HG03039 (cell line): ENCODE measurements around the gene PRPF6.
"Not testable (repeated sequence)": the region's sequence is repeated elsewhere in the genome, so short reads cannot be mapped to it uniquely, and the experiment has no call there.

ENCODE experiments used
- ATAC-seq: cut with Tn5 transposase; IDR thresholded peaks from one replicate; pipeline ENCODE4 v1.9.1; 2021; ENCODE audit warnings: mild to moderate bottlenecking, moderate library complexity; ENCODE audit not compliant: unreplicated experiment

PRPF6 gene

DNA sequence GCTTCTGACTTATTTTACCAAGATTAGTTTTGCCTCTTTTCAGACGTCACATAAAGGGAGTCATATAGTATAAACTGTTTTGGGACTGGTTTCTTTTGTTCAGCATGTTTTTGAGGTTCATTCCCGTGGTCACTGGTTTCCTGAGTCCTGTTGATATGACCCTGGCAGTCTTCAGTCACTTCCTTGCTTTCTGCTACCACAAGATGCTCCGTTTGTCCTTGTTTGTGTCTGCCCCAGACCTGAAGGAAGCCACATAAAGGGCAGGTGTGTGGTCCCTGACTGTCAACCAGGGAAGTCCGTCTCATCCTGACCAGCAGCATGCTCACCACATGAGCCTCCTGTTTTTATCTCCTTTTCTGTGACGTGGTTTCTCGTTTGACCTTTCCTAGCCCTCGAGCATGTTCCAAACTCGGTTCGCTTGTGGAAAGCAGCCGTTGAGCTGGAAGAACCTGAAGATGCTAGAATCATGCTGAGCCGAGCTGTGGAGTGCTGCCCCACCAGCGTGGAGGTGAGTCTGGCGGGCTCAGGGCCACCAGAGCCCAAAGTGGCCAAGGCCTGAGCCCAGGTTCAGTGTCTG lies 29.0 kb downstream of the PRPF6 start:
- no peak for ATAC-seq

DNA sequence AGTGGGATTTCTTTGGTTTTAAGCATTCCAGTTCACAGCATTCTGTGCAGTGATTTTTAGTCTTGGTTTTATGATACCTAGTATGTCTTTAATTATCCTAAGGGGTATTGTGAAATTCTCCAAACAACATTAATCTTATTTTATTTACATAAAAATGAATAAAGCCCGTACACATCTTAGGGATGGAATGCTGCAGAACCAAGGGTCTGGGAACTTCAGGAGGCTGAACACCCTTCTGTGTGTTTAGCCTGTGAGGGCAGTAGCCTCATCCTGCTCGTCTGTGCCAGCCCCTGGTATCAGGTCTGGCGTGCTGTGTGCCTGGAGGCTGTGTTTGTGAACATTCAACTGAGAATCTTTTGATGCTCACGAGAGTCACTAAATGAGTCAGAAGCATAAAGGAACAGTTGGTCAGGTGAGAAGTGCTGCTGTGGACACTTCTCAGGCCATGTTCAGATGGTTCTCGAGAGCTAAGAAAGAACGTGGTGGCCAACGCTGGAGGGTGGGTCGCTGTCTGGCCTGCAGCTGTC lies 29.8 kb downstream of the PRPF6 start:
- no peak for ATAC-seq

DNA sequence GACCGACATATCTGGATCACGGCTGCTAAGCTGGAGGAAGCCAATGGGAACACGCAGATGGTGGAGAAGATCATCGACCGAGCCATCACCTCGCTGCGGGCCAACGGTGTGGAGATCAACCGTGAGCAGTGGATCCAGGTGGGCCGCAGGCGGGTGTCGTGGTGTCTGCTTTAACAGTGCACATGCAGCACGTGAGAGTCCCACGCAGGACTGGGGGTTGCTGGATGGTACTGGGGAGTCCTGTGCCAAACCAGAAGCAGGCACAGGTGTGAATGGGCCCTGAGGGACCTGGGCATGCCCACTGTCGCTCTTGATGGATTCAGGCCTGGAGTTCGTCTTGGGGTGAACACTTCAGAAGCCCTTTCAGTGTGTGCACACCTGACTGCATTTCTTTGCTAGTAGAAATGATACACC lies 30.4 kb downstream of the PRPF6 start:
- ATAC-seq, result no peak

DNA sequence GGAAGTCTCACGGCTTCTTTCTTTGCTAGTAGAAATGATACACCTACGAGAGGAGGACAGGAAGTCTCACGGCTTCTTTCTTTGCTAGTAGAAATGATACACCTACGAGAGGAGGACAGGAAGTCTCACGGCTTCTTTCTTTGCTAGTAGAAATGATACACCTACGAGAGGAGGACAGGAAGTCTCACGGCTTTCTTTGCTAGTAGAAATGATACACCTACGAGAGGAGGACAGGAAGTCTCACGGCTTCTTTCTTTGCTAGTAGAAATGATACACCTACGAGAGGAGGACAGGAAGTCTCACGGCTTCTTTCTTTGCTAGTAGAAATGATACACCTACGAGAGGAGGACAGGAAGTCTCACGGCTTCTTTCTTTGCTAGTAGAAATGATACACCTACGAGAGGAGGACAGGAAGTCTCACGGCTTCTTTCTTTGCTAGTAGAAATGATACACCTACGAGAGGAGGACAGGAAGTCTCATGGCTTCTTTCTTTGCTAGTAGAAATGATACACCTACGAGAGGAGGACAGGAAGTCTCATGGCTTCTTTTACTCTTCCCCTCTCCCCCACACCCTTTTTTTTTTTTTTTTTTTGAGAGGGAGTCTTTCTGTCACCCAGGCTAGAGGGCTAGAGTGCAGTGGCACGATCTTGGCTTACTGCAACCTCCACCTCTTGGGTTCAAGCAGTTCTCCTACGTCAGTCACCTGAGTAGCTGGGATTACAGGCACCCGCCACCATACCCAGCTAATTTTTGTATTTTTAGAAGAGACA lies 31.6 kb downstream of the PRPF6 start:
- ATAC-seq, result not testable (repeated sequence)

DNA sequence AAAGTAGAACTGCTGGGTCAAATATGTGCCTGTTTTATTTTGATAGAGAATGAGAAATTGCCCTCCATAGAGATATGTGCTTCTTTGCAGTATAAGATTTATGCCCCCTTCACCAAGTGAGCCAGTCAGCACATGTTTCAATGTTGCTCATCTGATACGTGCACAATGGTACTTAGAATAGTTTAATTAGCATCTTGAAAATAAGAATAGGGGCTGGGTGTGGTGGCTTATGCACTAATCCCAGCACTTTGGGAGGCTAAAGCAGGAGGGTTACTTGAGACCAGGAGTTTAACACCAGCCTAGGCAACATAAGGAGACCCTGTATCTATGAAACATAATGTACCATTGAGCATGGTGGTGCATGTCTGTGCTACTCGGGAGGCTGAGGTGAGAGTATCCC lies 34.7 kb downstream of the PRPF6 start:
- ATAC-seq, result no peak

DNA sequence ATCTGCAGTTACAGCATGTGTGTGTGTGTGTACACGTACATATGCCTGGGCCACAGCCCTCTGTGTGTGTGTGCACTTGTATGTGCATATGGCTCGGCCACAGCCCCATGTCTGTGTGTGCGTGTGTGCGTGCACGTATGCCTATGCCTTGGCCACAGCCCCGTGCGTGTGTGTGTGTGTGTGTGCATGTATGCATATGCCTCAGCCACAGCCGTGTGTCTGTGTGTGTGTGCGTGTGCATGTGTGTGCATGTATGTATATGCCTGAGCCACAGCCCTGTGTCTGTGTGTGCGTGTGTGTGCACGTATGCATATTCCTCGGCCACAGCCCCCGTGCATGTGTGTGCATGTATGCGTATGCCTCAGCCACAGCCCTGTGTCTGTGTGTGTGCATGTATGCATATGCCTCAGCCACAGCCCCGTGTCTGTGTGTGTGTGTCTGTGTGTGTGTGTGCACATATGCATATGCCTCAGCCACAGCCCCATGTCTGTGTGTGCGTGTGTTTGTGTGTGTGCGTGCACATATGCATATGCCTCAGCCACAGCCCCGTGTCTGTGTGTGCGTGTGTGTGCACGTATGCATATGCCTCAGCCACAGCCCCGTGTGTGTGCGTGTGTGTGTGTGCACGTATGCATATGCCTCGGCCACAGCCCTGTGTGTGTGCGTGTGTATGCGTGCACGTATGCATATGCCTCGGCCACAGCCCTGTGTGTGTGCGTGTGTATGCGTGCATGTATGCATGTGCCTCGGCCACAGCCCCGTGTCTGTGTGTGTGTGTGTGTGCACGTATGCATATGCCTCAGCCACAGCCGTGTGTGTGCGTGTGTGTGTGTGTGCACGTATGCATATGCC lies 40.4 kb downstream of the PRPF6 start:
- ATAC-seq, result no peak

DNA sequence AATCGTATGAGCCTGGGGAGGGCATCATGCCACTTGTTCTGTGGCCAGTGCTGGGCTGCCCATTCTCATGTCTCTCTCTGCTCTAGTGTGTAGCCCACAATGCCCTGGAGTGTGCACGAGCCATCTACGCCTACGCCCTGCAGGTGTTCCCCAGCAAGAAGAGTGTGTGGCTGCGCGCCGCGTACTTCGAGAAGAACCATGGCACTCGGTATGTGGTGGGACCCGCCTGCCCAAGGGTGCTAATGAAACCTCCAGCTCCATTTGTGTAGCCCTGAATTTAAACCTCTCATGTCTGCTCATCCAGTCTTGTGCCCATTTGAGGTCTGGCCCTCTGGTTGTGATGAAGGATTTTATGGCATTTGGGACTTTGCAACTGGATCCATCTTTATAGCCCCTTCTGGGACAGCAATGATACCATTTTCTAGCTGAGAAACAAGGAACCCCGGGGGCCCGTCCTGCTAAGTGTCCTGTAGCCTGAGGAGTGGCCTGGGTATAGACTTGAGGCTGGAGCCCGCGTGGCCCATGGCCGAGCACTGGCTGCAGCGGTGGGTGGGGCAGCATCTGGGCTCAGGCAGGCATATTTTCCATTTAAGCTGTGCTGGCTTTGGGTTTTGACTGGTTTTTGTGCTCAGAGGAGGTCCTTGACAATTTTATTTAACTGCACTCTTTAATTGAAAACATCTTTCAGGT lies 41.9 kb downstream of the PRPF6 start:
- ATAC-seq, result no peak

DNA sequence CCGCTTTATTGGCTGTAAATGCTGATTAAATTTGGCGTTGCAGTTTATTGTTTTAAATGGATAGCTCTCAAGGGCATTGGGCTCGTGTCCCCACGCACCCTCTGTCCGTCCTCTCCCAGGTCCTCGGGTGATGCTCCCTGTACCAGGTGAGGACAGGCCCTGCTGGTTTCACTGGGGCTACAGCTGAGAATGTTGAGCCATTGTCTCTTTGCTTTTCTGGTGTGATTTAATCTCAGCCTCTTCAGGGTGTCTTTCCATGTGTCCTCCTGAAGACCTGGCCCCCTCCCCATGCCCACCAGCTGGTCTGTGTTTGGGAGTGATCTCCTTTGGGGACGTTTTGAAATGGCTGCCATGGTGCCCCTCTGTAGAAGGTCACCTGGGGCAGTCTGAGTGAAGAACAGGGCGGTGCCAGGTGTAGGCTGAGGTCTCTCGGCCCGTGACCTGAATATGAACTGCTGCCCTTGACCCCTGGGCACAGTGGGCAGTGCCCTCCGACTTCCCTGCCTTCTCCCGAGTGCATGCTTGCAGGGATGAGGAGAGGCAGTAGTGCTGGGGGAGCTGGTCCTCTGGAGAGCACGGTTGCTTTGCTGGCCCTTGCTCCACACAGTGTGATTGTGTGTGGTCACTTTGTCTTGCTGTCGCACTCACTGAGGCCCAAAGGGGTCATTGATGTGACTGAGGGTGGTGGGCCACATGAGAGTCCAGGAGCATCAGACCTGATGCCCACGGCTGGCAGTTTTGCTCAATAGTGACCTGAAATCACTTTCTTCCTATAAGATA lies 42.6 kb downstream of the PRPF6 start:
- no peak for ATAC-seq

DNA sequence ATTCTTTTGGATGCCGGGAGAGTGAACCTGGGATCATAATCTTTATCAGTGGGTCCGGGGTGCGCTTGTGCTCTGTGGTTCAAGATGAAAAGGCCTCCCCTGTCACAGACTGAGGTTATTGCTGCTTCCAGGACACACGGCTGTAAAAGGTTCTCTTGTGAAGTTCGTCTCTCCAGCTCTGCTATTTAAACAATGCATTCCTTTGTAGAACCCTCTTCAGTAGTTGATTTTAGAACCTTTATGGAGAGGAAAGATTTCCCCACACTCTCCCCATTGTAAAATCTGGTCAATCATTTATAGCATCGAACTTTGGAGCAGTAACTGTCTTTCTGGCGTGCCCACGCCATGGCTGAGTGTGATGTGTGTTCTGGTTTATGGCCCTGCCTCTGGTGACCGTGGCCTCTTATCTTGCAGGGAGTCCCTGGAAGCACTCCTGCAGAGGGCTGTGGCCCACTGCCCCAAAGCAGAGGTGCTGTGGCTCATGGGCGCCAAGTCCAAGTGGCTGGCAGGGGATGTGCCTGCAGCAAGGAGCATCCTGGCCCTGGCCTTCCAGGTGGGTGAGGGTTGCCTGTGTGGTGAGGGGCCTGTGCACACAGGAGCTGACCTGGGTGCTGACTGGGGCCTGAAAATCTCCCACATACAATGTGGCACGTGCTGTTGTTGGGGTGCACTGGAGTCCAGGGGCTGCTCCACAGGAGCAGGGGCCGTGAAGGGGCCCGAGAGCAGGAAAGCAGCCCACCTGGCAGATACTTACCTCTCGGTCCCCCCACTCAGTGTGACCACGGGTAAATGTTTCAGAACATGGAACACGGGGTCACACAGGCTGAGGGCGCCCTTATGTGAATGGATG lies 43.4 kb downstream of the PRPF6 start:
- ATAC-seq, result no peak

DNA sequence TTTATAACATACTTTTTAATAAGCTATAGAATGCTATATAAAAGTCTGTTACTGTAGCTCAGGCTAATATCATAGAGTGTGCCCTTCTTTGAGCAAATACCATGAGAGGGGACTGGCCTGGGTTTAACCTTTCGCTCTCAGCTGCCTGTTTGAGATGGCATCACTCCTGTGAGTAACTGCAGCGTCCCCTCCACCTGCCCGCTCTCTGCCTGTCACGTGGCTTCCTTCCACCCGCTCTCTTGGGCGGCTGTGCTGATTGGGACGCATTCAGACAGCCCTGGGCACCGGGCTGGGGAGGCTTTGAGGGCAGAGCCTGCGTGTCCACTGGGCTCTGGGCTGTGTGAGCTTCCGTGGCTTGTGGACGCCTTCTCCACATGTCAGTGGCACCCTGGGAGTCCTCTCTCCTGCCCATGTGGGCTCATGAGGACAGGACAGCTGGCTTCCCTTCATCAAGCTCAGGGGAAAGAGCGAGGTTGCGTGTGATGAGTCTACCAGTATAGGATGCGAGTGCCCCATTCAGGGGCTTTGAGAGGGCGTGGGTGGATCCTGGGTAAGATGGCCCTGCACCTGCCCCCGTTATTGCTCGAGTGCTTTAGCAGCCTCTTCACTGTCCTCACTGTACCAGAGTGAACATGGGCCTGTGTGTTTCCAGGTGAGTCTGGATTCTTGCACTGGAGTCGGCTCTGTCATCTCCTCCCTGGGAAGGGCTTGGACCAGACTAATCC lies 44.3 kb downstream of the PRPF6 start:
- no peak for ATAC-seq

DNA sequence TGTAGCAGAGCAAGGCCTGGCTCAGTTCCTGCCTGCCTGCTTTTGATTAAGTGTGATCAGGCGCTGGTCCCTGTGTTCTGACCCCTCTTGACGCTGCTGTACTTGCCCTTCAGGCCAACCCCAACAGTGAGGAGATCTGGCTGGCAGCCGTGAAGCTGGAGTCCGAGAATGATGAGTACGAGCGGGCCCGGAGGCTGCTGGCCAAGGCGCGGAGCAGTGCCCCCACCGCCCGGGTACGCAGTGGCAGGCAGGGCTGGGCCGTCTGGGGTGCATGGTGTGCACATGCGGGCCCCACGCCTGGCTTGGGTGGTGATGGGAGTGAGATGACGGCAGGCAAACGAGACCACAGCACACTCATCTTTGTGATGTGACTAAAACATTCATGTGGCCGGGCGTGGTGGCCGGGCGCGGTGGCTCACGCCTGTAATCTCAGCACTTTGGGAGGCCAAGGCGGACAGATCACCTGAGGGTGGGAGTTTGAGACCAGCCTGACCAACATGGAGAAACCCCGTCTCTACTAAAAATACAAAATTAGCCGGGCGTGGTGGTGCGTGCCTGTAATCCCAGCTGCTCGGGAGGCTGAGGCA lies 45.0 kb downstream of the PRPF6 start:
- ATAC-seq, result no peak

DNA sequence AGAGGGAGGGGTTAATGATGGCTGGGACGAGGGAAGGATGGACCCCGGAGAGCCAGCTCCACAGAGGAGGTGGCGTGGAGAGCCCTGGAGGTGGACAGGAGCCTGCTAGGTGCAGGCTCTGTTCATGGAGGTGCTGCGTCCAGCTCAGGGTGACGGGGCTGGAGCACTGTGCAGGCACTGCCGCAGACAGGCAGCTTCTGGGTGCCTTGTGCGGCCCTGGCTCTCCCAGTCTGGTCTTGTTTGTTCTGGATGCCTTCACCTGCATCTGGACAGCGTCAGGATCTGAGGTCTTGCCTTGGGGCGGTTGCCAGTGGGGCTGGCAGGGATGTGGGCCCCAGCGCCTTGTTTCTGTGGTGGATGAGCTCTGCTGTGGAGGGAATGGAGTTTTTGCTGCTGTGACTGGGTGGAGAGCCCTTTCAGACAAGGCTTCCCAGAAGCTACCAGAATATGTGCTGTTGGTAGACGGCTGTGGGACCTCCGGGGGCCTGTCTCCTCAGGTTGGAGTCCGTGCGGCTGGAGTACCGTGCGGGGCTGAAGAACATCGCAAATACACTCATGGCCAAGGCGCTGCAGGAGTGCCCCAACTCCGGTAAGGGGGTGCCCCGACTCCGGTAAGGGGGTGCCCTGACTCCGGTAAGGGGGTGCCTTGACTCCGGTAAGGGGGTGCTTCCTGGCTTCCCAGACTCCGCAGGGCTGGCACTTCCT lies 47.2 kb downstream of the PRPF6 start:
- ATAC-seq, result no peak

DNA sequence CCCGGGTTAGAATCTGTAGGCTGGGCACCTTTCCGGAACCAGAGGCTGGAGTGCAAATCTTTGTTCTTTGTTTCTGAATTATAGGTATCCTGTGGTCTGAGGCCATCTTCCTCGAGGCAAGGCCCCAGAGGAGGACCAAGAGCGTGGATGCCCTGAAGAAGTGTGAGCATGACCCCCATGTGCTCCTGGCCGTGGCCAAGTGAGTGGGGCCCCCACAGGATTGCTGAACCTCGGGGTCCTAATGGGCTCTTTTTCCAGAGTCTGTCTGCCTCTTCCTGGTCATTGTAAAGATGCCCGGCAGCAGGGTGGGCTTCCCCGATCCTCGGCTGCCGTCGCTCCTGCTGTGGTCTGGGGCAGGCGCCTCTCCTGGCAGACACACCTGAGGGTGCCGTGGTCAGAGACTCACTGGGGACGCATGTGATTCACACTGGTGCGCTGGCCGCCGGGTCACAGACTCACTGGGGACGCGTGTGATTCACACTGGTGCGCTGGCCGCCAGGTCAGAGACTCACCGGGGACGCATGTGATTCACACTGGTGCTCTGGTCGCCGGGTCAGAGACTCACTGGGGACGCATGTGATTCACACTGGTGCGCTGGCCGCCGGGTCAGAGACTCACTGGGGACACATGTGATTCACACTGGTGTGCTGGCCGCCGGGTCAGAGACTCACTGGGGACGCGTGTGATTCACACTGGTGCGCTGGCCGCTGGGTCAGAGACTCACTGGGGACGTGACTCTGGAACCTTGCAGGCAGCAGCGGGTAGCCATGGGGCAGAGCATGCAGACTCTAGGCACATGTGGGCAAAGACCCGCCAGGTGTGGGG lies 48.6 kb downstream of the PRPF6 start:
- no peak for ATAC-seq

DNA sequence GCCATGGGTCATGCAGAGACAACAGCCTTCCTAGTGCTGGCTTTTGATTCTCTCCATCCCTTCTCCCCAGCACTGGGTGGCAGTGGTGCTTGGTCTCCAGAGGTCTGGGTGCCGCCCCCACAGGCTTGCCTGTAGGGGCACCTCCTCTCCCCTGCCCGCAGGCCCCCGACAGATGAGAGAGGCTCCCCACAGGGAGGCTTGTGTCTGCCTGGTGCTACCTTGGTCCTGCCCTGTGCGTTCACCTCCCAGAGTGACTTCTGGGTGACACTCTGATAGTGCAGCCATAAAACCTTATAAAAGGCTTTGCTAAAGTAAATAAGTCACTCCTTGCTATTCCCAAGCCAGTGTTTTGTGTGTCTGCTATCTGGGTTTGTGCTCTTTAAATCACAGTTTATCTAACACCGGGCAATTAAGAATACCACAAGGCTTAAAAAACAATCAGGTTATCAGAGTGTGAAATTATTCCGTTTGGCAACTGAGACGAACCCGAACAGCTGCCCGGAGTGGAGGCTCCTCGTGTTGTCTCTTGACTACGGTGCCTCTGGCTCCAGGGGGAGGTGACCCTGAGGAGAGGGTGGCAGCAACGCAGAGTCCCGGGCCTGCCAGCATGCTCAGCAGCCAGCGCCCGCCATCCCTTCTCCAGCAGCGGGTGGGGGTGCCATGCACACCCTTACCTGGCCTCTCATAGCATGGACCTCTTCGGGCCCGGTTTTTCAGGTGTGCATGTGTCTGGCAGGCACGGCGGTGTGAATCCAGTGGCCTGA lies 49.6 kb downstream of the PRPF6 start:
- no peak for ATAC-seq

DNA sequence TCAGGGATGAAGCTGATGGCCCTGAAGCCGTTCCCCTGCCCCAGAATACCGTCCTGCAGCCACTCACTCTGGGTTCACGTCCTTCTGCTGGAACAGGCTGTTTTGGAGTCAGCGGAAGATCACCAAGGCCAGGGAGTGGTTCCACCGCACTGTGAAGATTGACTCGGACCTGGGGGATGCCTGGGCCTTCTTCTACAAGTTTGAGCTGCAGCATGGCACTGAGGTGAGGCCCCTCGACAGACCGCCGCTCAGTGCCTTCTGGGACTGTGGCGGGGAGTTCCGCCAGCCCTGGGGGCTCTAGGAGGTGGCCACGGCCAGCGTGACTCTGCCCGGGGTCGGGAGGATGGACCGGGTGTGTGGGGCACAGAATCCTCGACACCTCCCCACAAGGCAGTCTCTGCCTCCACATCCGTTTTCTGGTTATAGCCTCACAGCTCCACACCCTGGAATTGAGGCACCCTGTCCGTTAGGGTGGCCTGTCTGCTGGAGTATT lies 50.9 kb downstream of the PRPF6 start:
- no peak for ATAC-seq
